Neural crest cell (in vitro differentiated cells): Measurements from ENCODE around the gene SERPINB2. TPM values are rescaled to one million over a fixed set of nuclear protein-coding genes. Genes with fewer than 3 reads are reported as not detected.
"Not testable (repeated sequence)": the region's sequence is repeated elsewhere in the genome, so short reads cannot be mapped to it uniquely, and the experiment has no call there.

Experiments
- DNase-seq: peaks from one replicate; pipeline ENCODE4 v3.0.0; 2021; ENCODE audit warnings: low read depth, mixed read lengths, low spot score
- H3K27ac Mint-ChIP-seq: one replicate; pipeline ENCODE4 v1.8.0; 2021; ENCODE audit warnings: mild to moderate bottlenecking, mixed read lengths; ENCODE audit not compliant: unreplicated experiment
- H3K27me3 Mint-ChIP-seq: 2 replicates; pipeline ENCODE4 v1.8.0; 2021; ENCODE audit warnings: low read depth, mild to moderate bottlenecking, mixed read lengths
- H3K36me3 Mint-ChIP-seq: 2 replicates; pipeline ENCODE4 v1.8.0; 2021; ENCODE audit warnings: low read depth, mild to moderate bottlenecking, mixed read lengths
- H3K4me1 Mint-ChIP-seq: 2 replicates; pipeline ENCODE4 v1.8.0; 2021; ENCODE audit warnings: mixed read lengths
- H3K4me3 Mint-ChIP-seq: one replicate; pipeline ENCODE4 v1.8.0; 2021; ENCODE audit warnings: mild to moderate bottlenecking, mixed read lengths
- H3K9me3 Mint-ChIP-seq: 2 replicates; pipeline ENCODE4 v1.8.0; 2021; ENCODE audit warnings: mixed read lengths
- CTCF ChIP-seq: fragments of 200-600 bp; sonication (generic); conservative IDR thresholded peaks from 2 replicates; pipeline ENCODE4 v1.5.0; 2021; ENCODE audit warnings: antibody characterized with exemption, mild to moderate bottlenecking
- total RNA-seq: library from RNA; stranded (reverse); gene quantifications from 2 replicates; pipeline ENCODE4 v1.2.1, GENCODE V29; 2021

SERPINB2 gene
- total RNA-seq, 1 donor from 2014 or later = not detected

- no peaks in the 10 kb centered on the region for H3K36me3 Mint-ChIP-seq
- no peaks in the 10 kb centered on the region for H3K9me3 Mint-ChIP-seq
- peaks cover 6% of the 10 kb centered on the region for H3K27me3 Mint-ChIP-seq
- TF ChIP-seq CTCF = no peak
- DNase-seq = no peak
- H3K4me3 Mint-ChIP-seq = no peak overlapping the region
- no peak overlapping the region for H3K27ac Mint-ChIP-seq
- no peaks in the 10 kb centered on the region for H3K4me1 Mint-ChIP-seq
These were observed 43.4 kb downstream of the SERPINB2 start for GRCh38 chr18:63930773-63931354.

- Mint-ChIP-seq H3K4me1 (peaks cover 5% of the 10 kb centered on the region), H3K9me3 (no peaks in the 10 kb centered on the region), H3K27ac (no peak overlapping the region), H3K4me3 (peak overlapping the region; percentile 71), H3K27me3 (peaks cover 5% of the 10 kb centered on the region), H3K36me3 (no peaks in the 10 kb centered on the region)
- TF ChIP-seq CTCF = peak; percentile 77
- peak; percentile 80 for DNase-seq
These were observed 48.8 kb downstream of the SERPINB2 start for GRCh38 chr18:63936156-63936931.

- Mint-ChIP-seq H3K36me3 (no peaks in the 10 kb centered on the region), H3K27me3 (peaks cover 5% of the 10 kb centered on the region), H3K4me1 (peaks cover 5% of the 10 kb centered on the region), H3K9me3 (peaks cover 2% of the 10 kb centered on the region), H3K27ac (no peak overlapping the region), H3K4me3 (no peak overlapping the region)
- TF ChIP-seq CTCF = no peak
- no peak for DNase-seq
These were observed 49.5 kb downstream of the SERPINB2 start for GRCh38 chr18:63936932-63937393.

- no peak for TF ChIP-seq CTCF
- Mint-ChIP-seq H3K4me3 (no peak overlapping the region), H3K4me1 (peaks cover 5% of the 10 kb centered on the region), H3K36me3 (no peaks in the 10 kb centered on the region), H3K27ac (no peak overlapping the region), H3K27me3 (peaks cover 14% of the 10 kb centered on the region), H3K9me3 (peaks cover 2% of the 10 kb centered on the region)
- DNase-seq = no peak
These were observed 52.5 kb downstream of the SERPINB2 start for GRCh38 chr18:63940008-63940407.

- H3K9me3 Mint-ChIP-seq, H3K36me3 Mint-ChIP-seq, H3K4me3 Mint-ChIP-seq, H3K27ac Mint-ChIP-seq, H3K4me1 Mint-ChIP-seq, DNase-seq: not testable (repeated sequence)
- peaks cover 14% of the 10 kb centered on the region for H3K27me3 Mint-ChIP-seq
These were observed 53.1 kb downstream of the SERPINB2 start for GRCh38 chr18:63940543-63941050.
